ENCODE data around the gene SMCO3. TPM values are rescaled to one million over a fixed set of nuclear protein-coding genes. Genes with fewer than 3 reads are reported as not detected.

The SMCO3 gene
- total and polyA plus RNA-seq, 2 of the 13 experiments (the other 11 are each of a cell fraction or from before 2014, with no cell fraction given): 0.29 to 0.42 TPM

GRCh38 chr12:14840616-14841015, 26.6 kb upstream of the SMCO3 start (continued):
- TF ChIP-seq HBP1 (CRISPR knock-in tag; IDR thresholded peaks at IDR 0.05; ENCODE audit: low read depth) (no peak), PPARG (CRISPR knock-in tag; conservative IDR thresholded peaks at IDR 0.05) (peak; percentile 51; the same call in 1 of the 2 replicates), PRDM4 (CRISPR knock-in tag; IDR thresholded peaks at IDR 0.05; ENCODE audit: borderline replicate concordance) (no peak), NONO (IDR thresholded peaks at IDR 0.05) (no peak), NONO (CRISPR knock-in tag; conservative IDR thresholded peaks at IDR 0.05) (0 out of 2 replicates have a peak, but pooled peaks have one; percentile 21), ZNF407 (CRISPR knock-in tag; IDR thresholded peaks at IDR 0.05; ENCODE audit: not compliant biosample characterization) (no peak), HMGA1 (CRISPR knock-in tag; conservative IDR thresholded peaks at IDR 0.05) (no peak), ARID5B (CRISPR knock-in tag; IDR thresholded peaks at IDR 0.05) (0 out of 2 replicates have a peak, but pooled peaks have one; percentile 36), CBFB (CRISPR knock-in tag; IDR thresholded peaks at IDR 0.05) (no peak), FOXP4 (CRISPR knock-in tag; IDR thresholded peaks at IDR 0.05) (no peak), ZKSCAN5 (CRISPR knock-in tag; IDR thresholded peaks at IDR 0.05) (peak; percentile 47; the same call in 1 of the 2 replicates)
